SH-SY5Y (cell line): ENCODE results near the gene HIVEP2.

ENCODE experiments used
- GATA2 ChIP-seq: IDR thresholded peaks from 2 replicates; pipeline ENCODE4 v1.6.1; 2011; ENCODE audit warnings: mild to moderate bottlenecking, low read depth, low read length
- GATA3 ChIP-seq: IDR thresholded peaks from 2 replicates; pipeline ENCODE4 v1.6.1; 2011; ENCODE audit warnings: low read depth, mild to moderate bottlenecking, low read length, moderate library complexity

GRCh38 chr6:142706210-142706609, 238.8 kb downstream of the HIVEP2 start:
- TF ChIP-seq GATA2 (no peak), GATA3 (no peak)
